K562 (cell line): Measurements from ENCODE around the gene OR8B12. TPM values are rescaled to one million over a fixed set of nuclear protein-coding genes. Genes with fewer than 3 reads are reported as not detected.

Source experiments
- ATAC-seq: fragments of 200-7000 bp; cut with Tn5 transposase; 3 replicates; pipeline ENCODE4 v1.9.1; 2020; ENCODE audit warnings: moderate library complexity
- BruUV-seq: library from RNA; stranded (reverse); fragments of 400-500 nt; replicated peaks from 2 replicates; lab custom pipeline; 2021; lab: Mats Ljungman, UMichigan
- CTCF ChIA-PET: fragments of 300-600 bp; formaldehyde crosslinking; extraction: SDS; loops from one replicate; lab custom pipeline; 2021; ENCODE audit warnings: low intra/inter-chr PET ratio; lab: Yijun Ruan, JAX
- POLR2A ChIA-PET: fragments of 300-600, 350-650 bp; sonication (Branson Sonifier 250); formaldehyde crosslinking; extraction: SDS; loops from one replicate; lab custom pipeline; 2021; ENCODE audit warnings: antibody characterized with exemption, inconsistent platforms; lab: Yijun Ruan, JAX
- DNase-seq, 4 experiments: peaks; one replicate each; pipeline versions ENCODE4 v3.0.0 to v3.0.0-alpha.2; 2011 to 2018; ENCODE audit warnings: low spot score in 3 of 4, mixed read lengths in 3 of 4; ENCODE audit errors: extremely low read depth in 1 of 4
- FAIRE-seq: peaks from 2 replicates; lab custom pipeline; 2011; peaks lifted over from hg19 to GRCh38; lab: Jason Lieb, UNC
- H2AFZ ChIP-seq: 2 replicates; pipeline ENCODE4 v1.6.0; 2011; ENCODE audit warnings: low read depth, low read length, control low read depth, inconsistent platforms
- H3K27ac ChIP-seq: fragments of 200-600 bp; 3 replicates; pipeline ENCODE4 v1.8.0; 2011; ENCODE audit warnings: low read depth, mild to moderate bottlenecking, control low read depth, inconsistent platforms, low read length, moderate library complexity, mixed read lengths; ENCODE audit errors: extremely low read depth
- H3K27me3 ChIP-seq, 2 experiments: fragments of 300-600 bp in 1 of 2; 2 replicates in 1 of 2; 3 replicates in 1 of 2; pipeline versions ENCODE4 v1.6.0 to v1.8.0; 2011; ENCODE audit warnings: inconsistent platforms in 2 of 2, low read length in 2 of 2, mild to moderate bottlenecking in 1 of 2, mixed read lengths in 1 of 2, moderate library complexity in 1 of 2; ENCODE audit not compliant: control insufficient read depth in 2 of 2, insufficient read depth in 2 of 2
- H3K36me3 ChIP-seq: fragments of 300-600 bp; 3 replicates; pipeline ENCODE4 v1.8.0; 2011; ENCODE audit warnings: mild to moderate bottlenecking, low read length, inconsistent platforms; ENCODE audit not compliant: control insufficient read depth, insufficient read depth
- H3K4me1 ChIP-seq, 2 experiments: fragments of 200-600 bp in 1 of 2; replicated peaks in 1 of 2; 2 replicates in 1 of 2; 3 replicates in 1 of 2; pipeline versions ENCODE4 v1.5.1 to v1.8.0; 2011; ENCODE audit warnings: inconsistent platforms in 2 of 2, low read length in 2 of 2, mild to moderate bottlenecking in 1 of 2, mixed read lengths in 1 of 2, moderate library complexity in 1 of 2; ENCODE audit not compliant: control insufficient read depth in 2 of 2, insufficient read depth in 2 of 2
- H3K4me2 ChIP-seq: 2 replicates; pipeline ENCODE4 v1.6.1; 2011; ENCODE audit warnings: low read length, control low read depth, inconsistent platforms, mixed read lengths; ENCODE audit not compliant: insufficient read depth
- H3K4me3 ChIP-seq: fragments of 200-600 bp; sonication (generic), shearing (Covaris generic); 2 replicates; pipeline ENCODE4 v1.5.1; 2016; ENCODE audit warnings: control low read depth, inconsistent platforms
- H3K79me2 ChIP-seq: fragments of 200-600 bp; 3 replicates; pipeline ENCODE4 v1.8.0; 2011; ENCODE audit warnings: low read length, inconsistent platforms; ENCODE audit not compliant: control insufficient read depth, insufficient read depth
- H3K9ac ChIP-seq, 2 experiments: 2 replicates each; pipeline versions ENCODE4 v1.6.0 to v1.6.1; 2011; ENCODE audit warnings: low read depth in 2 of 2, low read length in 2 of 2, control low read depth in 1 of 2, inconsistent platforms in 1 of 2, mild to moderate bottlenecking in 1 of 2, mixed read lengths in 1 of 2; ENCODE audit not compliant: insufficient read depth in 1 of 2
- H3K9me1 ChIP-seq: one replicate; pipeline ENCODE4 v1.6.0; 2011; ENCODE audit warnings: inconsistent platforms, mild to moderate bottlenecking, low read length, moderate library complexity; ENCODE audit not compliant: control insufficient read depth, insufficient read depth
- H3K9me3 ChIP-seq: replicated peaks from 2 replicates; pipeline ENCODE4 v1.5.1; 2011; ENCODE audit warnings: low read depth, low read length, inconsistent platforms; ENCODE audit not compliant: control insufficient read depth, insufficient read depth
- H4K20me1 ChIP-seq: replicated peaks from 2 replicates; pipeline ENCODE4 v1.6.1; 2011; ENCODE audit warnings: low read length, inconsistent platforms, mixed read lengths; ENCODE audit not compliant: control insufficient read depth, insufficient read depth
- ATF3 ChIP-seq, 2 experiments: fragments of 450-650 bp in 1 of 2; sonication (generic) in 1 of 2; formaldehyde crosslinking in 1 of 2; IDR thresholded peaks in 1 of 2; conservative IDR thresholded peaks in 1 of 2; 2 replicates each; pipeline versions ENCODE4 v1.6.1 to v1.8.1; 2016 to 2023; ENCODE audit warnings: mild to moderate bottlenecking in 2 of 2, moderate library complexity in 2 of 2, inconsistent platforms in 1 of 2, missing genetic modification reagents in 1 of 2
- CEBPG ChIP-seq, 3 experiments: fragments of 200-800 bp in 1 of 3; sonication (Bioruptor generic) in 1 of 3; sonication (generic) in 1 of 3; formaldehyde crosslinking in 1 of 3; IDR thresholded peaks in 2 of 3; conservative IDR thresholded peaks in 1 of 3; 2 replicates each; pipeline versions ENCODE4 v1.6.1 to v1.8.0; 2016 to 2022; ENCODE audit warnings: missing compliant biosample characterization in 2 of 3, missing genetic modification characterization in 2 of 3, mild to moderate bottlenecking in 1 of 3, missing genetic modification reagents in 1 of 3
- CGGBP1 ChIP-seq: fragments of 250-450 bp; sonication (Bioruptor Pico); IDR thresholded peaks from 2 replicates; pipeline ENCODE4 v1.9.0; 2021; ENCODE audit warnings: mild to moderate bottlenecking
- NR2C1 ChIP-seq, 2 experiments: fragments of 450-650 bp; IDR thresholded peaks; 2 replicates each; pipeline ENCODE4 v1.6.1; 2017; ENCODE audit warnings: mild to moderate bottlenecking in 2 of 2, antibody characterized with exemption in 1 of 2, inconsistent platforms in 1 of 2, missing compliant biosample characterization in 1 of 2, missing genetic modification characterization in 1 of 2
- RFX1 ChIP-seq: fragments of 450-650 bp; IDR thresholded peaks from 2 replicates; pipeline ENCODE4 v1.6.1; 2016; ENCODE audit warnings: mild to moderate bottlenecking, moderate library complexity
- TRIM24 ChIP-seq, 2 experiments: fragments of 450-650 bp; IDR thresholded peaks; 2 replicates each; pipeline ENCODE4 v1.6.1; 2016
- WGBS: fragments of 100-300 bp; shearing (Covaris generic); methylation state at CpG from one replicate; pipeline ENCODE4 v1.1.6; 2016; ENCODE audit warnings: low coverage, mixed read lengths; ENCODE audit not compliant: insufficient coverage; ENCODE audit errors: missing lambda C conversion rate; 5-methylcytosine and 5-hydroxymethylcytosine counted together
- in situ Hi-C: fragments of 300-500 bp; cut with MboI; formaldehyde crosslinking; loops from 4 replicates; pipeline ENCODE4 v1.15.0; 2018; ENCODE audit warnings: inconsistent platforms, mixed read lengths
- intact Hi-C: fragments of 100-400 bp; cut with micrococcal nuclease; formaldehyde crosslinking; loops from 2 replicates; pipeline ENCODE4 v1.14.2; 2022
- polyA plus RNA-seq, 8 experiments: library from polyadenylated mRNA; depleted of rRNA in 4 of 8; stranded (reverse) in 5 of 8; unstranded in 3 of 8; fragments of >200 nt; fragmentation: Nextera tagmentation in 2 of 8; fragmentation: Illumina TruSeq in 1 of 8; extraction: Ambion mirVana in 2 of 8; extraction: Trizol in 1 of 8; gene quantifications; 2 replicates each; pipeline versions ENCODE4 v1.2.1 to v1.2.3, GENCODE V29; 2011 to 2014; ENCODE audit warnings: inconsistent platforms in 1 of 8, missing spikeins in 1 of 8
- total RNA-seq, 7 experiments: library from RNA; depleted of rRNA in 6 of 7; stranded (reverse); fragments of >200 nt in 6 of 7; fragmentation: Illumina TruSeq in 2 of 7; extraction: Trizol in 2 of 7; gene quantifications; 2 replicates each; pipeline versions ENCODE4 v1.2.1 to v1.2.3, GENCODE V29; 2011 to 2021; ENCODE audit warnings: low replicate concordance in 1 of 7

Gene OR8B12
- total and polyA plus RNA-seq, 9 of the 15 experiments (the other 6 are each of a cell fraction or from before 2014, with no cell fraction given): 0.06 TPM; not detected in 8

- no peak for ATAC-seq
- Histone ChIP-seq H2AFZ (no peak overlapping the region), H3K9me1 (no peaks in the 10 kb centered on the region), H3K4me1 (no peaks in the 10 kb centered on the region), H3K4me3 (no peak overlapping the region), H3K36me3 (no peaks in the 10 kb centered on the region), H3K9me3 (no peaks in the 10 kb centered on the region), H3K4me2 (no peak overlapping the region), H3K27ac (no peak overlapping the region), H3K79me2 (no peaks in the 10 kb centered on the region), H3K9ac (no peak overlapping the region), H4K20me1 (no peaks in the 10 kb centered on the region), H3K27me3 (peaks cover 0 to 3% of the 10 kb centered on the region in 2 experiments; a peak in 2 of 5 replicates)
- CTCF ChIA-PET: no interaction called here
- TF ChIP-seq TRIM24 (IDR thresholded peaks at IDR 0.05) (peak in 1 of 2 experiments; percentile 23; a peak in 1 of 4 replicates), RFX1 (peak; percentile 19; the same call in 1 of the 2 replicates), ATF3 (IDR thresholded peaks at IDR 0.05) (peak; percentile 33; the same call in 1 of the 2 replicates), ATF3 (CRISPR knock-in tag; conservative IDR thresholded peaks at IDR 0.05) (no peak), NR2C1 (IDR thresholded peaks at IDR 0.05) (no peak), NR2C1 (tag; IDR thresholded peaks at IDR 0.05) (no peak), CGGBP1 (CRISPR knock-in tag) (no peak), CEBPG (CRISPR knock-in tag; IDR thresholded peaks at IDR 0.05) (no peak), CEBPG (tag; conservative IDR thresholded peaks at IDR 0.05 in 1 of 2, IDR thresholded peaks at IDR 0.05 in 1 of 2) (peak in 1 of 2 experiments; percentile 54; a peak in 1 of 4 replicates)
- BruUV-seq: no TSS peak
- intact Hi-C loops: no loop called here
- POLR2A ChIA-PET: no interaction called here
- WGBS: 38% methylated on average over 2 of the region's 2 CpGs
- DNase-seq: no peak
- in situ Hi-C loops: loop anchor here (25.0 kb wide), 1 partner anchor 529 kb away; no protein-coding TSS in a partner anchor
- no peak for FAIRE-seq
These were observed 48.0 kb upstream of the OR8B12 start for GRCh38 chr11:124591430-124591829.
